ENCODE results near the gene CNIH2.

DNA sequence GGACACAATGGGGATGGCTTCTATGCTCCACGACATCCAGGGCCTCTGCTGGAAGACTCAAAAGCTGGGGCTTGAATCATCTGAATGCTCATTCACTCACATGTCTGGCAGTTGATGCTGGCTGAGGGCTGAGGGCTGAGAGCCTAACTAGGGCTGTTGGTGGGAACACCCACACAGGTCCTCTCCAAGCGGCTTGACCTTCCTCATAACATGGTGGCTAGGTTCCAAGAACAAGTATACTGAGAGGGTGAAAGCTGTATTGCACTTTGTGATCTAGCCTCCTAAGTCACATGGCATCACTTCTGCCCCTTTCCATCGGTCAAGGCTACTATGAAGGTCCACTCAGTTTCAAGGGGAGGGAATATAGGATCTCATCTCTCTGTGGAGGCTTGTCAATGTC, 21.2 kb downstream of the CNIH2 start:
- TF ChIP-seq, protein P1, sequence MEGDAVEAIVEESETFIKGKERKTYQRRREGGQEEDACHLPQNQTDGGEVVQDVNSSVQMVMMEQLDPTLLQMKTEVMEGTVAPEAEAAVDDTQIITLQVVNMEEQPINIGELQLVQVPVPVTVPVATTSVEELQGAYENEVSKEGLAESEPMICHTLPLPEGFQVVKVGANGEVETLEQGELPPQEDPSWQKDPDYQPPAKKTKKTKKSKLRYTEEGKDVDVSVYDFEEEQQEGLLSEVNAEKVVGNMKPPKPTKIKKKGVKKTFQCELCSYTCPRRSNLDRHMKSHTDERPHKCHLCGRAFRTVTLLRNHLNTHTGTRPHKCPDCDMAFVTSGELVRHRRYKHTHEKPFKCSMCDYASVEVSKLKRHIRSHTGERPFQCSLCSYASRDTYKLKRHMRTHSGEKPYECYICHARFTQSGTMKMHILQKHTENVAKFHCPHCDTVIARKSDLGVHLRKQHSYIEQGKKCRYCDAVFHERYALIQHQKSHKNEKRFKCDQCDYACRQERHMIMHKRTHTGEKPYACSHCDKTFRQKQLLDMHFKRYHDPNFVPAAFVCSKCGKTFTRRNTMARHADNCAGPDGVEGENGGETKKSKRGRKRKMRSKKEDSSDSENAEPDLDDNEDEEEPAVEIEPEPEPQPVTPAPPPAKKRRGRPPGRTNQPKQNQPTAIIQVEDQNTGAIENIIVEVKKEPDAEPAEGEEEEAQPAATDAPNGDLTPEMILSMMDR (conservative IDR thresholded peaks at IDR 0.05 in 1 of 2, IDR thresholded peaks at IDR 0.05 in 1 of 2; ENCODE audit: low read depth in 1 of 2, low read length in 2 of 2), result no peak
- TF ChIP-seq EZH2 (IDR thresholded peaks at IDR 0.05; ENCODE audit: low read length, missing control alignments), result no peak

All from fibroblast of lung (primary cell).